ENCODE measurements around the gene CCDC18.

DNA sequence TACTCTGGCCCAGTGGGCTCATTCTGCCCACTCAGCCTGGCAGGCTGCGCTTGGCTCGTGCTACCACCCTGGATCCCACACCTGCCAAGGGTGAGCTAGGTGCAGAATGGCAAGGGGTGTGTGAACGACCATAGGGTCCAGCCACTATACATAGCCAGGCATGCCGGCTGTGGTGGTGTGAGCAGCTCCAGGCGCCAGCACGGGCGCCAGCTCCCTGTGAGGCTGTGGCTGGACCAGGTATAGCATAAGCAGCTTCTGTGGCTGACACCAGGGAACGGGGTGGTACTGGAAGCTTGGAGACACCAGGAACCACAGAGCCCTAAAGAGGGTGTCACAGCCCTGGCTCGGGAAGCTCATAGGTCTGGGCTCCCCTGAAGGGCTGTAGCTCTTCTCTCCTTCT, 18.6 kb downstream of the CCDC18 start:
- no peak for TF ChIP-seq YY1 (IDR thresholded peaks at IDR 0.05; ENCODE audit: insufficient read depth, insufficient read length)
- TF ChIP-seq SUZ12 (IDR thresholded peaks at IDR 0.05; ENCODE audit: extremely low read depth, insufficient read depth, insufficient read length), result no peak

All from NT2/D1 (cell line).